GM19238 (cell line): ENCODE results near the gene PPP1R9A.

Source experiments
- DNase-seq: peaks from one replicate; pipeline ENCODE4 v3.0.0; 2011; ENCODE audit warnings: low spot score; ENCODE audit not compliant: insufficient read length

Gene PPP1R9A

DNA sequence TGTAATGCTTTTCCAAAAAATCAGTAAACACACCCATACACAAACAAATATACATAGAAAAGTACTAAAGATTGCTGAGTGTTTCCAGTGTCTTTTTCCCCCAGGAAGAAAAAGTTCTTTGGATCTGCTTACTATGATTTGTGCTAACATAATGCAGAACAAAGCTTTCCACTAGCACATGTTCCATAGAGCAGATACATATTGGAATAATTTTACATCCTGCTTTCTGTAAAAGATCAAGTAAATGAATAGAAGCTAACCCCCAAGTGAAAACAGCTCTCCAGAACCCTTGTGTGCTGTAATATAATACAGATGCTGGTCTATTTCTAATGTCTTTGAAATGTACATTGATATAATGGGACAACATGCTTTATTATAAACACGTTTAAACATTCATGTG, 291.5 kb downstream of the PPP1R9A start:
- no peak for DNase-seq

DNA sequence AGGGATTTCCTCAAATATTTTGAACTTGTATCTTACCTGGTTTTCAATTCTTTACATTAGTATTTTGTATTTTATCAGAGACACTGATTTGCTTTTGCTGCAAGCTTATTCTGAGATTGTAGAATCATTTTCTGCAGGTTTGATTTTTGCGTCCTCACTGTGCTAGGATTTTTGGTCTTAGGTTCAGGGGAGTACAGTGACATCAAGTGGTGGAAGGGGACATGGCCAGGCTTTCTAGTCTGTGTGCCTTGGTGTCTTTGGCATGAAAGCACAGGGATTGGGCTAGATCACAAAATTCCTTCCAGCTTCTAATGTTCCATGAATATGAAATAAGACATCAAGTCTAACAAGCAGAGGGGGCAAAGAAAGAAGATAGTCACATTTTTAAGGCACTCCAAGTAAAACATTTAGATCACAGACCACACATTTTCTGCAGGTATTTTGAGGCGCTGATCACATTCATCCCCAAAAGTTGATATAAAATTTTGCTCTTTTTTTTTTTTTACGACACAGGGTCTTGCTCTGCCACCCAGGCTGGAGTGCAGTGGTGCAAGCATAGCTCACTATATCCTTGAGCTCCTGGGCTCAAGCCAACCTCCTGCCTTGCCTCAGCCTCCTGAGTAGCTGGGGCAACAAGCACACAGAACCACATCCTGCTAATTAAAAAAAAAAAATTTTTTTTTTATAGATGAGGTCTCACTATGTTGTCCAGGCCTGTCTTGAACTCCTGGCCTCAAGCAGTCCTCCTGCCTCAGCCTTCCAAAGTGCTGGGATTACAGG, 292.6 kb downstream of the PPP1R9A start:
- DNase-seq: no peak

DNA sequence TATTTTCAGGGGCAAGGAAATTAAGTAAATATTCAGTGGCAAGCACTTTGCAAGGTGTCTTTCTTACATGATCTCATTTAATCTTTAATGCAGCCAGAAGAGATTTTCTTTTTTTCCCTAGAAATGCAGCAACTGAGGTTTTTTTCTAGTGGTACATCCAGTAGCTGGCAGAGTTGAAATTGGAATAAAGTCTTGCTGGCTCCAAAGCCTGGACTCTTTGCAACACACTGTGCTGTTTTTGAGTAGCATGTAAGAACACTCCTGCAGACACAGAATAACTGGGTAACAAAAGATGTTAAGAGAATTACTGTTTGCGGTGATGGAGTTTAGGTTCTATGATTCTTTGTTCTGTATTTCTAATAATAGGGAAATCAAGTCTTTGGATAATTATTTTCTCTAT, 293.3 kb downstream of the PPP1R9A start:
- DNase-seq: no peak

DNA sequence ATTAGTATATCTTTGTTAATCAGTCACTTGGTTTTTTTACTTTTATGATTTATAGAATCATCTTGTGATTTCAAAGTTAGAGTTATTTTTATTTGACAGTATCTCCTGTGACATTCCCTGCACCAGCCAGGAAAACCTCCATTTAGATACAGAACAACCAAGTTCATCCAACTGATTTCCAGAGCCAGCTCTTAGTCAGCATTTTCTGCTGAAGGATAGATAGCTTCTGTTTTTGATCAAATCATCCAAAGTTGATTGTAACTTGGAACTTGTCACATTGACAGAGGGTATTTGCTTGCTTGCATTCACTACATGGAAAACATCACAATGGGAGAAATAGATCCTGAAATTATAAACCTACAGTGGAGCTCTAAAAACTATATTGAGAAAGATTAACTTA, 294.3 kb downstream of the PPP1R9A start:
- DNase-seq: no peak

DNA sequence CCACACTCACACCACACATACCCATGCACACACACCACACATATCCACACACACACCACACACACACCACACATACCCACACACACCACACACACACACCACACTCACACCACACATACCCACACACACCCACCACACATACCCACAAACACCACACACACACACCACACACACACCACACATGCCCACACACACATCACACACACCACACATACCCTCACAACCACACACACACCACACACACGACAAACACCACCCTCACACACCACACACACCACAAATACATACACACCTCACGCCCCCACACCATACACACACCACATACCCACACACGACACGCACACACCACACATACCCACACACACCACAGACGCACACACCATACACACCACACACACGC, 297.2 kb downstream of the PPP1R9A start:
- no peak for DNase-seq

DNA sequence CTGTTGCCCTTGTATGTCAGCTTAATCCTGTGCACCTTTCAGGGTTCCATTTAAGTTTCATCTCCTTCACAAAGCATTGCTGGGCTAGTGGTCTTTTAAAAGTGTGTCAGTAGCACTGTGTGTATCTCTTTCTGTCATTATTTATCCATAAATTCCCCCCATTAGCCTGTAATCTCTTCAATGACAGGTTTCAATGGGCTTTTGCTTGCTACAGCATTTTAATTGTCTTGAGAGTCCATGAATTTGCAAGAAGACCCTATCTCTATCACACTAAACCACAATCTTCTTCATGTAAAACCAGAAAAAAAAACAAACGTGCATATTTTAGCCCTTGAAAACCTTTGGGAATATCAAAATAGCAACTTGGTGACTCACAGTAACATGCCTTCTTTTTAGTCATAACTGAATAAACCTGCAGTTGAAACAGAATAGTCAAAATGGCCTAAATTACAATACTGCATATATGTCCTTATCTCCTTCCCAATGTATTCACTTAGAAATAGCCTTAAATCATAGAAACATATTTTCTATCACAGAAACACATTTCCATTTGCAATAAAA, 298.4 kb downstream of the PPP1R9A start:
- no peak for DNase-seq

DNA sequence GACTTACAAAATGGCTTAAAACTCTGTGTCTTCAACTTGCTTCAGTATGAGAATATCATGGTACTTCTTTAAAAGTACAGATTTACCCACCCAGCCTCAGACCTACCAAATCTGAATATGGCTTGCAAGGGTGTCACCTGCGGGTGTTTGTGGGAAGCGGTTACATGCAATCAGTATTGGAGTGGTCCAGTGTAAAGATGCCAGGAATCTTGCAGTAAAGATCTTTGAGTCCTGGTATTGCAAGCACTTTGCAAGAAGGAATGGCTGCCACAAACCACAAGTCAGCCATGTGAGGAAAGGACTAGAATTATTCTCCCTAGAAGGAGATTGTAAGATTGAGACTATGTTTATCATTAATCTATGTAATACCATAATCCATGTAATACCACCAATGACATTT, 301.9 kb downstream of the PPP1R9A start:
- DNase-seq: no peak

DNA sequence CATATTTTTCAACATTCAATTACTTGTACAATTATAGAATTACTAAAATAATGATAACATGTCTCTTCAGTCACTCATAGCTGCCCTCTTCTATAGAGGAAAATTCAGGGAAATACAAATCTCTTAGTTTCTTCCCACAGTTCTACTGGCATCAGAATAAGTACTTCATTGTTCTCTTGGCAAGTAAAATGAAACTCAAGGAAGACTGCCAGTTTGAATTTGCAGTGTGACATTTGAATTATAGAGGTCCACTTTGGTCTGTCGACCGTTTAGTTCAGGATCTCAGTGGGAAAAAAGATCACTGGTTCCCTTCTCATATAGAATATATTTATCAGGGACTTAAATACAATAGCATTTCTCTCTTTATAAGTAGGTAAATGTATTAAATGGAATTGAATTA, 302.4 kb downstream of the PPP1R9A start:
- DNase-seq: no peak

DNA sequence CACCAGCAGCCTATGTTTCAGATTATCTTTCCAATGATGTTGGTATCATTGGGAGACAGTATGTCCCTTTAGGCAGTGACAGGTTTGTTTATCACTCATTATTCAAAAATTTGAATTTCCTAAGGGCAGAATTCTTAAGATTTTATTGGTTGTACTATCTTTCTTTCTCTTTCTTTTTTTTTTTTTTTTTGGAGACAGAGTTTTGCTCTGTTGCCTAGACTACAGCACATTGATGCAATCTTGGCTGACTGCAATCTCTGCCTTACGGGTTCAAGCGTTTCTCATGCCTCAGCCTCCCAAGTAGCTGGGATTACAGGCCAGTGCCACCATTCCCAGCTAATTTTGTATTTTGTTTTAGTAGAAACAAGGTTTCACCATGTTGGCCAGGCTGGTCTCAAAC, 305.8 kb downstream of the PPP1R9A start:
- no peak for DNase-seq

DNA sequence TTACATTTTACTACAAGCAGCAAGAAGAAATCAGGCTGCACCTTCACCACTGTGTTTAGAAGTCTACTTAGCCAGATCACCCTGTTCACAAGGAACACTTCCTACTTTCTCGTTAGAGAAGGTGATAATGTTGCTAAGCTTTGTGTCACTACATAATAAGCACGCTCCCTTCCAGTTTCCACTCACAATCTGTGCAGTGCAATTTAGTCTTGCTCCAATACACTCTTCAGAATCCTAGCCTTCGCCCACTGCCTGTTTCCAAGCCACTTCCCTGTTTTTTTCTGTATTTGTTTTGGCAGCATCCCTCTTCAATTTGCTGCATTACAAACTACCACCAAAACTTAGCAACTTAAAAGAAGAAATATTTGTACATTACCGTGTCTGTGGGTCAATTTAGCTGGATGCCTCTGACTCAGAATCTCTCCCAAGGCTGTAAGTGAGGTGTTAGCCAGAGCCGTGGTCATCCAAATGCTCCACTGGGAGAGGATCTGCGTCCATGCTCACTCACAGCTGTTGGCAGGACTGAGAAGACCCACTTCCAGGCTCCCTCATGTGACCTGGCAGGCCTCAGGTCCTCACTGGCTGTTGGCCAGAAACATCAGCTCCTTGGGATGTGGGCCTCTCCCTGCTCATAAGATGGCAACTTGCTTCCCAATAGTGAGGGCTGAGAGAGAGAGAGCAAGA, 306.6 kb downstream of the PPP1R9A start:
- no peak for DNase-seq

DNA sequence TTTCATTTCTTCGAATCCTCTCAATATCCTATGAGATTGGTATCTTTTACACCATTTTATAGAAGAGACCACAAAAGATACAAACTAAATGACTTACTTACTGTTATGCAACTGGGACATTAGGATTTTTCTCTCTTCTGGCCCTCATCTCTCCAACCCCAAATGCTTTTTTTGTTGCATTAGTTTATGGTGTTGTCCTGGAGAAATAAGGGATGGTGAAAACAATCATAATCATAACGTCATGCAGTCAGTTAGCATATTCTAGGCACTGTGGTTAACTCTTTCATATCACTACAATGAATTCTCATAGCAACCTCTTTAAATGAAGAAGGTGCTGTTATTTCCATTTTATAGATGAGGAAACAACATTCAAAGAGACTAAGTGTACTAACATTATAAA, 312.3 kb downstream of the PPP1R9A start:
- DNase-seq: no peak

DNA sequence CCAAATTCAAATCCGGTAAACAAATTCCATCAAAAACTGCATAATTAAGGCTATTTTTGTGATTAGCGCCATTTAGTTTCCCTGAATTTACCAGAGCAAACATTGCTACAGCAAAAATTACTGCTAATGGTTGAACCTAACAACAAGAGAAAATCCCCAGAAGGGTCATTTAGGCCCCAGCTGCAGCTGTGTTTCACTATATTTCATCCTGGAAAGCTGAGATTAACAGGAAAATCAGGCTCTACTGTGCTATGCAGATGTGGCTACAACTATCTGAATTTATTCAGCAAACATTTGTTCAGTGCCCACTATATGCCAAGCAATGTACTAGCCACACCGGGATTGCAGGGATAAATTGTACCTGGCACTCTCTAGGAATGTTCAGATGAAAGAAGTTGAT, 312.9 kb downstream of the PPP1R9A start:
- no peak for DNase-seq

DNA sequence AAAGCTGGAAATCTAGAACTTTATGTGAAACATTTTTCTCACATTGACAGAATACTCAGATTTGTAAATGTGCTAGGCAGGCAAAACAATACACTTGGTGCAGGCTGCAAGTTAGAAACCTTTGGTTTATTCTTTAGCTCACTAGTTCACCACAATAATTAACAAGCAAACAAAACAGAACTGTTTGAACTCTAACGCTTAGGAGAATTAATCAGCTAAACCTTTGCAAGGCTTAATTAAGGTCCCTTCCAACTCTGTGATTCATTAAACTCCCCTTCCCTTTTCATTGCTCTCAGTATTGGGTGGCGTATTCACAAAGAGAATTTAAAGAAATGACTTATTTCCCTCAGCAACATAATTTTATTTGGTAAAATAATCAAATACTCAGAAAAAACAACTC, 317.9 kb downstream of the PPP1R9A start:
- DNase-seq: no peak

DNA sequence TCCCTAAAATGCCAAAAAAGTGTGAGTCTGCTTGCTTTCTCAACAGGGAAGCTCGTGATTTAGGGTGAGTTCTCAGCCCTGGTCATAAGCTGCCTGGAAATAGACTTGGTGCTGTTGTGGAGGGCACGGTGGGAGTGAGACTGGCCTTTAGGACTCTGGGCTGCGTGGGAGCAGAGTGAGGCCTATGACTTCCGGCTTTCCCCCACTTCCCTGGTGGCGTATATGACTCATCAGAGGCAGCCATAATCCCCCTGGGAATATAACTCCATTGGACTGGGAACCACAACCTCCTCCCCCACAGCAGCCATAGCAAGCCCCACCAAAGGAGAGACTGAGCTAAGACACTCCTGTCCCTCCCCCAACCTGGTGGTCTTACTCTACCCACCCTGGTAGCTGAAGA, 321.9 kb downstream of the PPP1R9A start:
- no peak for DNase-seq

DNA sequence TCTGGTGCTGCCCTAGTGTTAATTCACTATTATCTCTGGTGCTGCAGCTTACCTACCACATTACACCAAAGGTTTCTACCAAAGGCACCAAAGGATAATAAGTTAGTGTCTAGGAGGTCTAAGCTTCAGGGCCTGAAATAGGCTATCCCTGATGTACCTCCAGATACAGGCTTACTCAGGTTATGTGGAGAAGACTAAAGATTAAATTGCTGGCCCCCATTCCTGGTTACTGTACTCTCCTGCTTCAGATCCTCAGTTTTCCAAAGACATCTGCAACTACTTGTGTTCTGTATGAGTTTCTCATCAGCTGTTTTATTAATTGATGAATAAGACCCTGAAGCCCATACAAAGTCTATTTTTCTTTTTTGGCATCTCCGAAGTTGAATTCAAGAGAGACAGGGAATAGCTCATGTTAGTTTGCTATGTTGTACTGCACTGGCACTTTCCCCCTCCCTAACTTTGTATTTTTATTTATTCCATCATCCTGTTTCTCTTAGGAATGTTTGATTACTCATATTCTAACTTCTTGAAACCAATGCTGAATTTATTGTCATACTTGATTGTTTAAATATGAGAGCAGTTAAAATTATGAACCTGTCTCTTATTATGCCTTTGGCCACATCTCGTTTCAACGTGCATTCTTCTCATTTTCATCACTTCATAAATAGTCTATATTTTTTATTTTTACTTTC, 331.0 kb downstream of the PPP1R9A start:
- no peak for DNase-seq

DNA sequence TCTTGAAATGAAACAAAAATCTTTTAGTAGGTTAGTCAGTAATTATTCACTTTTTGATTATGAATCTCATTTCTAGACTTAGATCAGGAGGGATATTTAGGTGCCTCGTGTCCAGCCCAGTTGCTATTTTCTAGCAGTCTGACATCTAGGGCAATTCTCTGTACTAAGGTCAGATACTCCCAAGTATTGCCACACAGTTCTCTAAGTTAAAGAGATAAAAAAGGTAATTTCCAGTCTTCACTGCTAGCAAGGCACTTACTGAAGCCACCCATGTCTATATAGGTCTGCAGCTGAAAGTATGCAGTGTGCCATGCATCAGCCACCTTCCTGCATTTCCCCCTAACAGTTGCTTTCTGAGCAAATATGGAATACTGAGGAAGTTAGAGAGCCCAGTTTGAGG, 333.5 kb downstream of the PPP1R9A start:
- DNase-seq: no peak

DNA sequence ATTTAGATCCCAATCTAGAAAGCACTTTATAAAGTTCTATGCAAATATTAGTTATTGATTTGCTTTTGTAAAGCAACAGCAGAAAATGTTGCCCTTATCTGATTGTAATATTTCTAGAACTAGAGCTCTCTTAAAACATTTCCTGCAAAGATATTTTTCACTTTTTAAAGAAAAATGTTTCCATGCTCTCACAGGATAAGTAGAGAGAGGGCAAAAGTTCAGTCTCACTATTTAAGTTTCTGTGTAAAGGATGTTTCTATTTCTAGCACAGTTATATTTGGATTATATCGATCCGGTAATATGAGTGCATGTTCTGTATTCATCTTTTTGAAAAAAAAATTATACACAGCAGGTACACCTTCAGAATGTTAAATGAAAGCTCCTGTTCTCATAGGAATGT, 334.9 kb downstream of the PPP1R9A start:
- no peak for DNase-seq

DNA sequence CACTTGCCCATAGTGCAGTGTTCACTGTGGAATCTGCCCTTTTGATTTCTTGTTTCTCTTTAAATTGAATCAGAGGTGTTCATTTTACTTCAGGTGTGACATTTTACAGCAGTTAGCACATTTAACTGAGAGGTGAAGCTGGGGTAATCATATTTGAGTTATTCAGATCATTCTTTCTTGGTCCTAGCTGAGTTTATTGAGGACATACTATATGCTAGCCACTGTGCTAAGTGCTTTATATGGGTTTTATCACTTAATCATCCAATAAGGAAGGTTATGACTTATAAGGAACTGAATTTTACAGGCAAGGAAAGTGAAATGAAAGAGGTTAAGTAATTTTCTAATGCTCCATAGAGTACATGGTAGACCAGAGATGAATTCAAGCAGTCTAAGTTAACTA, 337.2 kb downstream of the PPP1R9A start:
- DNase-seq: no peak

DNA sequence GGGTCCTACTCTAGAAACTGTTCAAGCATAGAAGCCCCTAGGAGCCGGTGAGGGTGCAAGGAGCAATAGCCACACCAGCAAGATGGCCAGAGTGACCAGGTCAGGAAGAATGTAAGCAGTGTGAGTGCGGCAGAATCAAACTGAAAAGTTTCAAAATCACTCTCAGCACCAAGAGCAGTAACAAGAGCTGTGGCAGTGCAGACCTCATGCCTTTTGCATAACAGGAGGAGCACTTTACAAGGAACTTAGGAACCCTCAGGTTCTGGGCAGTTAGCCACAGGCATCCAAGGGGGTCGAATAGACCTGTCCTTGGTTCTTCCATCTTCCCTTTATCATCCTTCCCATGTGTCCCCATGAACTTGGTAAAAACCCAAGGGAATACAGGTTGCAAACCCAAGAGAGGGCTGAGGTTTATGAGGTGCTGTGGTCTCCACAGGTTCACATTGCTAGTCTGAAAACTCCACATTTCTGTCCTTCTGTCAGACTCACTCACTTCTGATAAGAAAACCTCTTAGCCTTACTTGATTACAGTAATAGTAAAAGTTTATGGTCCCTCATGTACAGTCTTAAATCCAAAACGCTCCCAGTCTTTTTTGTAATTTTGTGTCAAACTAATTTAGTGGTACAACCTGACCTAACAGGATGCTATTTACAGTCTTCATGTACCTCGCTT, 338.6 kb downstream of the PPP1R9A start:
- DNase-seq: no peak

DNA sequence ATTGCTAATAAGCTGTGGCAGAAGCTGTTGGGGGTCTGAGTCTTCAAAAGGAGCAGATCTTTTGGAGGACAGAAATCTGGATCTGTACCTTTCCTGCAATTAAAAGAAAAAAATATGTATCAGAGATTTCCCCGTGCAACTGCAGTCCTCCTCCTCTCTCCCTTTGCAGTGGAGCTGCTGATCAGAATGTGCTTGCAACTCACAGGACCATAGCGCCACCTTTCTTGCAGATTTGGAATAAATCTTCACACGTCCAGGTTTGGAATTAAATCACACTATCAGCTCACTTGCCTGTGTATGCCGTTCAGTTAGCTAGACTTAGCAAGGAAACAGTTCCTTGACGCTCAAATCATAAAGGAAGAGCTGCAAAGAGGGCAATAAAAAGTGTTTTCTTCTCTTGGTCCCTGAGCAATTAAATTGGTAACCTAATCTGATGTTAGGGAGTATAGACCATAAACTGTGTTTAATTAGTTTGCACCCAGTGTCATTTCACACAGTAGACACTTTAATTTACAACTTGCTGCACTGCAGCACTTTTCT, 339.5 kb downstream of the PPP1R9A start:
- DNase-seq: no peak

DNA sequence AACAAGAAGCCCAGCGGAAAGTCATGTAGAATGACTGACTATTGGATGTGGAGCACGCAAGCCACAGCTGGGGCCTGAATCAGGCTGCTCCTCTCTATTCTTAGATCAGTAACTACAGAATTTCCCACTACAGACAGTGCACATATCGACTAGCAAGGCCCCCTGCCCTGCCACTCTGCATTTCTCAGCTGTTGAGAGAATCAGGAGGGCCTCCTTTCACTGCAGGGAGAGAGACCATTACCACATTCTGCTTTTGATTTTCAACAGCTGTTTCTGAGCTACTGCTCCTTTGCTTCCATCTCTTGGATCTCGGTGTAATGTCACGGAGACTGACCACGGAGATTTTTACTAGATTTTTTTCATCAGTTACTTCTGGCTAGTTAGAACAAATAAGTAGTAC, 343.2 kb downstream of the PPP1R9A start:
- DNase-seq: no peak
